Measurements from ENCODE around the gene CHCHD6.
A peak's percentile ranks its signal among the peaks of the same experiment; 100 is the strongest.

Gene CHCHD6

DNA sequence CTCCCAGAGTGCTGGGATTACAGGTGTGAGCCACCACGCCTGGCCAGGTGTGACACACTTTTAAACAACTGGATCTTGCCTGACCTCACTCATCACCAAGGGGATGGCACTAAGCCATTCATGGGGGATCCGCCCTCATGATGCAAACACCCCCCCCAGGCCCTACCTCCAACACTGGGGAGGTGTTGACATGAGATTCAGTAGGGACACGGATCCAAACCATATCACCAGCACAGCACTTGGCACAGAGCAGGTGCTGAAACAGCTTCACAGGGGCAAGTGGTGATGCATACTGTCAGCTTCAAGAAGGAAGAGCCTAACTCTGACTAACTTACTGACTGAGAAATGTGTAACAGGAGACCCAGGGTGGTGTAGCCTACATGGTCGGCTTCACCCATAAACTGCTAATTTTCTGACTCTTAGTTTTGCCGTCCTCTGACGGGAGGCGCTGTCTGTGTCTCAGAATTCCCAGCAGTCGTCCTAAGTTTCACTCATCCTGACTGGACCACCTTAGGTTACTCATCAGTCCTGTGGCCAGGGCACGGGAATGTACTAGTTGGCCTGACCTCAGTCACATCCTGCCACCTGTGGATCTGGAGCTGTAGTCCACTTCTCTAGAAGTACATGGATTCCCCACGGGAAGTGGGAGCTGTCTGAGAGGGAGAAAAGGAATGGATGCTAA is 197.0 kb downstream of the CHCHD6 start:
- no peak for DNase-seq

DNA sequence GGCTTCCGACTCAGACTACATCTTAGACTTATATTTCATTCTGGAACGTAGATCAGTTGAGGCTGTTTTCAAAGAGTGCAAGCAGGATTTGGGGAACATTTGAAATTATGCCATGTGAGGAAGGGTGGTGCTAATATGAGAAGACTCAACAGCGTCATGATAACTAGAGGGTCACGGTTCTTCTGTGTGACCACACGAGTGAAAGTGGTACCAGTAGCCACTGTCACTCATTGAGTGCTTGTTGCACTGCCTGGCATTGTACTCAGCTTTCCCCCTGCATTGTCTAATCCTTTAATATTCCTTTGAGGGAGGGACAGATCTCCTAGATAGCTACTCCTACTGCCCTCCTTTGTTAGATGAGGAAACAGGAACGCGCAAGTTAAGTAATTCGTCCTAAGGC is 197.6 kb downstream of the CHCHD6 start:
- DNase-seq: no peak

DNA sequence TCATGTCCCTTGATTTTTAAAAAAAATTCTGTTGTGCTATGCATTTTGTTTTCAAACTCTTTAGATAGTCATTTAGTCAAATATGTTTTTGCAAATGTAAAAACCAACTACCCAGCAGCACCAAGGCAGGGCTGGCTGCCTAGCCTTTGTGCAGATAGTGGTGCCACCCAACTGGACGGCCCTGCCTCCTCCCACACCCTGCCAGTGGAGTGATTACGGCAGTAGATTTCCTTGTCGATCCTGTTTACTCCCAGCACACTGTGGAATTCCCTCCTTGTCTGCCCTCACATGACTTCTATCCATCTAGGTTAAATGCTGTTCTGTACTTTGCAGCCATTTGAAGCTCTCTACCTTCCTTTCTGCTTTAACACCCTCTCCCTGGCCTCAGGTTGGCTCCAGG is 199.5 kb downstream of the CHCHD6 start:
- no peak for DNase-seq

DNA sequence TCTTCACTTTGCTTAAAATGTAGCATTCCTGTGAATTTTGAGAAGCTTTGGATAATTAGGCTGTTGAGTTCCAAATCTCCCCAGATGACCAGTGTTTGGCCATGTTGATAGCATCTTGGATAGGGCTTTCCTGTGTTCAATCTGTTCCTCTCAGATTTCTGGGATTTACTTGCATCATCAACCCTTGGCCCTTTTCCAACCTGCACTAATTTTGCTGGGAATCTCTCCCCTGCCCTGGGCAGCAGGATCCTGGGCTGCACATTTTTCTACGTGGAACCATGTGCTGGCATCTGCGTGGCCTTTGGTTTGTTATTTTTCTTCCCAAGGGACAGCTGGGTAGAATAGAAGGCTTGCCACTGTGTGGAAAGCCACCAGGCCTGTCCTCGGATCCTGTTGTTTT is 203.5 kb downstream of the CHCHD6 start:
- DNase-seq: no peak

DNA sequence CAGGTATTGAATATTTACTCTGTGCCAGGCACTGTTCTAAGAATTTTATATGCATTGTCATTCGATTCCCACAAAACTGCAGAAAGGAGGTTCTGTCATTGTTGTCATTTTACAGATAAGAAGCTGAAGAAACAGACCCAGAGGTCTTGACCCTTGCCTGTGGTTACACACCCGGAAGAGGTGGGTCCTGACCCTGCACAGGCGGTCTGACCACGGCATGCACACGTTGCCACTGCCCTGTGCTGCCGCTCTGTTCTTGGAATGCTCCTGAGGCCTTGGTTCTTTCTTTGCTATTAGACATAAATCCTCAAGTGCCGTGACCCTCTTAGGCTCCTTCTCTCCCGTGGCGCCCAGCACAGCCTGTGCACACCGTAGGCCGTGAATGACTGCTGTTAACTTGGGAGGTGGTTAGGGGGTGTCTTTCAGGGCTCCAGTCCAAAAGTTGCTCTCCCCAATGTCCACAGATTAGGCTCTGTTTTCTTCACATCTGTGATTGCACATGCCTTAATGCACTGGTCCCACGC is 204.8 kb downstream of the CHCHD6 start:
- no peak for DNase-seq

DNA sequence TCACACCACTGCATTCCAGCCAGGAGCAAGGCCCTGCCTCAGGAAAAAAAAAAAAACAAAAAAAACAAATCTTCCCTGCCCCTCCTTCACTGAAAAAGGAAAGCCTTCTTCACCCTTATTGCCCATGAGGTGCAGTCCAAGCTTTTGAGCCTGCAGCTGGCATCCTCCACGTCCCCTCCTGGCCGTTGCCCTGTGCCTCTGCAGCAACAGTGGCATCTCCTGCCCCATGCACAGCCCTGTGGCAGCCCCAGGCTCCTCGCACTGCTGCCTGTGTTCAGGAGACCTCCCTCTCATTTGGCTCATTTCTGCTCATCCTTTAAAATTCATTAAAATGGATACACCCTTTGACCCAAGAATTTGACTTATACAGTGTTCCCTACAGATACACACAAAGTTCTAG is 206.2 kb downstream of the CHCHD6 start:
- DNase-seq: no peak

DNA sequence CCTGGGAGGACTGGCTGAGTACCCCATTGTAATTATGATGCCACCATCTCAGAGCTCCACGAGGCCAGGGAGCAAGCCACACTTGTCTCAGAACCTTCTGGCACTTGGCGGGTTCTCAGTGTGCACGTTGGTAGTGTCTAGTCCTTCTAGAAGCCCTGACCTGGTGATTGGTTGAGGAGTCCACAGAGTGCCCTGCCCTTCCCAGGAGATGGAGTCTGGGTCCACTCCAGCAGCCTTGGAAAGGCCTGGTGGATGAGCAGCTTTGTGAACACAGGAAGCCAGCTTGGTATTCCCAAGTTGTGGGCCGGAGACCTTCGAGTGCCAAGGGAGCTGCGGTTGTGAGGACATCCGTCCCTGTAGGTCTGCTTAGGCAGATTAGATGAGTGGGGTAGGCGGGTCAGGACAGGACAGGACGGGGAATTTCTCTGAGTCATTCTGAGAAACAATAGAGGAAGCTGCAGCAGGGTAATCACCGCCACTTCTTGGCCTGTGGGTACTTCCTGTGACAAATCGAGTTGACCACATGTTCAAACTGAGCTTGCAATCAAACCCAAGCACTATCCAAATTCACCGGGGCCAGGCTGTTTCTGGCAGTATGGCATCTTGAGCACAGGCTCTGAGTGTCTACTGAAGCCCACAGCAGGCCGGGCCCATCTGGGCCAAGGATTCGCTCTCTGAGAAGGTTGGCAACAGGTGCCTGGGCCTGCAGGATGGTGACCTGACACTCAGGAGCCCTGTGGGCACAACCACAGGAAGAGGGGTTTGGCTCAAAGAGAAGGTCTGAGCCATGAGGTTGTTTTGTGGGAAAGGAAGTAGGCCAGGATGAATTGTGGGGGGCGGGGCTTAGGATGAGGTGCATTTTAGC is 207.4 kb downstream of the CHCHD6 start:
- DNase-seq: peak; percentile 79

DNA sequence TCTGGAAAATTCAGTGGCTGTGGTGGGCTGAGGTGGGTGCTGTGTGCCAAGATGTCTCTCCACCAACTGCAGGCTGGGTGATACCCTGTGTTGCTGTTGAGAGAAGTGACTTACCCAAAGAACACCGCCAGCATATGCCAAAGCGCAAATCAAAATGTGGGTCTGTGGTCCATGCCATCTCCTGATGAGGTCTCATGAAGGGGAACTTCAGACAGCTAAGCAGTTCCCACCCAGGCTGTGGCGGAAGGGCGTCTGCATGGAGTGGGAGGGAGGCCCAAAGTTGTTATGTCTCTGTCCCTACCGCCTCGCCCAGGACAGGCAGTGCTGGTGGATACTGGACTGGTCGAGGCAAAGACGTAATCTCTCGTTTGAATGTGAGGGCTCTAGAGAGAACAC is 208.0 kb downstream of the CHCHD6 start:
- no peak for DNase-seq

DNA sequence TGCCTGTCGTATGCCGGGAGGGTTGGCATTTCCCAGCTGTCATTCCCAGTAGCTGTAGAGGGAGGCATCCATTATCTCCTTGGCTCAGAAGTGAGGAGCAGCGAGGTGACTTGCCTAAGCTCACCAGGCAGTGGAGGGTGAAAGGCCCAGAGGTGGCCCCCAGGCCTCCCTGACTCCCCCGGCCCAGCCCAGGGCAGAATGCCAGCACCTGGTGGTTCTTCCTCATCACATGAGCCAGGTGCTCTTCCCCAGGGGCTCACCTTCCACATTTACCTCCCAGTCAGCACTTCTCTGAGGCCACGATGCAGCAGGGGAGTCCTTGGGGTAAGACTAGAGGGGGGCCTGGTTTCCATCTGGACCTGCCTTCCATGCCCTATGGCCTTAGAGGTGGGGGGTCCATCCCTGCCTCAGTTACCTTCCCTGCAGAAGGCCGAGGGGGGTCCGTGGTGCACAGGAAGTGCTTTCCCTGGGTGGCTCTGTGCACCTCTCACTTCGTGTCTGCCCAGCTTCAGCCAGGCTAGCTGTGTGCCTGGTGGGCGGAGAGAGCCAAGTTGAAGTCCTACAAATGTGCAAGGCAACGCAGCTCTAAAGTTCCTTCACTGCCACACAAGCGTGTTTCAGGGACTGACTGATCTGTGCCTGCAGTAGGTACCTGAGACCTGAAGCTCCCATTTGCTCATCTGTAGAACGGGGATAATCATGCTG is 208.6 kb downstream of the CHCHD6 start:
- DNase-seq: no peak

DNA sequence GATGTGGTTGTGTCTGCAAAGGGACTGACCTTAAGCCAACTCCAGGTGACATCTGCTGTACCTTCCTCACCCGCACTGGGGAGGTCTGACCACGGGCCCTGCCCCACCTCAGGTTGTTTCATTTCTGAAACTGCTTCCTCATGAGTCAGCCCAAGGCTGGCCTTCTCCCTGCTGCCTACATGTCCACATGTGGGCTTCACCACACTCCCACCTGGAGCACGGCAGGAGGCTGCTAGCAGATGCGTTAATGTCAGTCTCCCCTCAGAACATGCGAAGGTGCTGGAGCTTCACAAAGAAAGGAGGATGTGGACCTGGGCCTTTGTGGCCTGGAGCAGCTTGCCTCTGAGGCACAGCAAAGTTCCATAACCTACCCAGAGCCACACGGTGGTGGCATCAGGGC is 209.5 kb downstream of the CHCHD6 start:
- no peak for DNase-seq

DNA sequence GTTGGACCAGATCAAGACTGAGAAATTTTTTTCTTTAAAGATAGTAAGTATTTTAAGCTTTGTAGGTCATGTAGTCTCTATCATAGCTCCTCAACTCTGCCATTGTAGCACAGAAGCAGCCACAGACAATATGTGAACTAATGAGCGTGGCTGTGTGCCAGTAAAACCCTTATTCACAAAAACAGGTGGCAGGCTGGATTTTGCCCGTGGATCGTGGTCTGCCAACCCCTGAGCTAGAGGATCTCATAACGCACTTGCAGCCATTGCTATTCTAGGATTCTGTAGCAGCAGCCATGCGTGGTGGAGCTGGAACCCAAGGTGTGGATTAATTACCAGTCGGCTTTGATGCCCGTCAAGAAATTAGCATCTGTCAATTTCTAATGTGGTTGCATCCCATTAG is 210.2 kb downstream of the CHCHD6 start:
- DNase-seq: no peak

DNA sequence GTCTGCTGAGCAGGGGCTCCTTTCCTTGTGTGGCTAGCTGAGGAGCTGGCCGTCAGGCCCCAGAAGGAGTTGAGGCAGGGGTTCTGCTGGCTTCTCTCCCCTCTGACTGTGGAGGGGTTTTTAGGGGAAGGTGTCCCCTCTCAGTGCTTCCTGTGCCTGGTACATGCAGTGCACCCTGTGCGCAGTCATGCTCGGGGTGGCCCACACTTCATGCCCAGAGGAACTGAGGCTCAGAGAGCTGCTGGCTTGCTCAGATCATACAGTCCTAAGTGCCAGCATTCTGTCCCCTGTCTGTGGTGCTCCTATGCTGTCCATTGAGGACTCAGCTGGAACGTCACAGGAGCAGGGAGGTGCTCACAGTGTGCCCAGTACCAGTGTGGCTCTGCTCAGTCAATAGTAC is 211.0 kb downstream of the CHCHD6 start:
- DNase-seq: no peak

DNA sequence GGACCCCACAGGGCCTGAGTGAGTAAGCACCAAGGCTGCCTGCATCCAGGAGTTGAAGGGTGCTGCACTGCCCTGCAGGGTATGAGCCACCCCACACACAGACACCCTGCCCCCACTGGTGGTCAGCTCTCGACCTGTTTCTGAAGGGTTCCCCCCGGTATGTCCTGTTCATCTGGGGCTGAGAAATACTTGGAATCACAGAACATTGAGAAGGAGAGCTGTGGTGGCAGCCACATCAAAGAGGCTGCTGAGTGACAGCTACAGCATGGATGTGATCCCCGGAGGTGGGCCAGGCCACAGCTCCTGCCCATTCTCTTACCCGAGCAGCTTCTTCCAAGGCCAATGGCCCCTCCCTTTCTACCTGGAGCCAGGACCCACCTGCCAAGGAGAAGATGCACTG is 212.5 kb downstream of the CHCHD6 start:
- DNase-seq: no peak

DNA sequence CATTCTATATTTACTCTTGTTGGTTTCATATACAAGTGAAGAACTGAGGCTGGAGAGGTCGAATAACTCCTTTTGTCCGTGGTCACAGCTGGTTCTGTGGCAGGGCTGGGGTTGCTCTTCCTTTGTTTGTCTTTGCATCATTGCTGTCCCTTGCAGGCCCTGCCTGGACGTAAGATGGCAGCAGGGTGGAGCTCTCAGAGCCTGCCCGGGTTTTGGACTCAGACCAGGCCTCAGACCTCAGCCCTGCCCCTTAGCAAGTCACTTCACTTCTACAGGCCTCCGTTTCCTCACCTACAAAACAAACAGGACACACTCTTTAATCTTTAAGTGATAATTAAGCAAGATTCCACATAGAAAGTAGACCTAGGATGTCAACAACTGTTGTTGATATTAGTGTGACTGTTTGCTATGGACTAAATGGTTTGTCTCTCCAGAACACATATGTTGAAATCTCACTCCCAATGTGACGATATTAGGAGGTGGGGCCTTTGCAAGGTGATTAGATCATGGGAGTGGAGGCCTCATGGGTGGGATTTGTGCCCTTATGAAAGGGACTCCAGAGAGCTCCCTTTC is 213.3 kb downstream of the CHCHD6 start:
- DNase-seq: no peak

DNA sequence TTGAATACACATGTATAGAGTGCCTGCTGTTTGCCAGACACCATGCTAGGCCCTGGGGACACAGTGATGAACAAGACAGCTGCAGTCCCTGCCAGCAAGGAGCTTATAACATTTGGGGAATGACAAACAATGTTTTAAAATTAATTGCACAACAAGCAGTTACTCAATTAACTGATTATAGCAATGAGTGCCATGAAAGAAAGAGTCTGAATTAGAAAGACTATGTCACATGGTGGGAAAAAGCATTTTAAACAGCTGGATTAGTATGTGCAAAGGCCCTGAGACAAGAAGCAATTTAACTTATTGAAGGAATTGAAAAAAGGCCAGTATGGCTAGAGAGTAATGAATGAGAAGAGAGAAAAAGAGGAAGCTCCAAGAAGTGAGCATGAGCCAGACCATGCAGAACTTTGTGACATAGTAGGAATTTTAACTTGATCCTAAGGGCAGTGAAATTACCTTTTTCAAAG is 214.3 kb downstream of the CHCHD6 start:
- DNase-seq: no peak

DNA sequence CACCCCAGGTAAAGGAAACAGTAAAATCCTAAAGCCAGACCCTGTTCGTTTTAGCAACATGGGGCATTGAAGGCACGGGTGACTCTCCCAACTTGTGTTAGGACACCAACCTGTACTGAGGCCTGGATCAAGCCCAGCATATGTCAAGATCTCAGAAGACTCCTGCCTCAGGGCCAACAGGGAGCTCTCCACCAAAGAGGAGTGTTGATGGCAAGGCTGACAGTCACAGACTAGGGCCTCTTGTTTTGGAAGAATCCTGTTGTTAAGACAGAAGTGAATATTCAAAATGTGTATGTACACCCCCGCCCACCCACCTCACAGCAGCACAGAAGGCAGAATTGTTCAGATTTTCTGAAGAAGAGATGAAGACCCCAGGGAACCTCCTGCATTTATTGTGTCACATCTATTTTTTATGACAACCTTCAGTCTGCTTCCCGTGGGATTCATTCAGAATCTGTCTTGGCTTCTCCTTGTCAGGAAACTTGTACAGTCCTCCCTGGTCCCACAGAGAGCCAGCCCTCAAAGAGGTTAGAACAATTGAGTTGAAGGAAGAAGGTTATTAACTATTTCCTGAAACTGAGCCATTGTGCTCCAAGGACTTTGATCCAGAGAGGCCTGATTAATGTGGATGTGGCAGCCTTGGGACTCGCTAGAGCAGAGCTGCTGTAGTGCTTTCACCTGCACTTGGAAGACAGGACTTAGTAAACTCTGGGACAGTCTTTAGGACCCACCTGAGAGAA is 217.2 kb downstream of the CHCHD6 start:
- no peak for DNase-seq

DNA sequence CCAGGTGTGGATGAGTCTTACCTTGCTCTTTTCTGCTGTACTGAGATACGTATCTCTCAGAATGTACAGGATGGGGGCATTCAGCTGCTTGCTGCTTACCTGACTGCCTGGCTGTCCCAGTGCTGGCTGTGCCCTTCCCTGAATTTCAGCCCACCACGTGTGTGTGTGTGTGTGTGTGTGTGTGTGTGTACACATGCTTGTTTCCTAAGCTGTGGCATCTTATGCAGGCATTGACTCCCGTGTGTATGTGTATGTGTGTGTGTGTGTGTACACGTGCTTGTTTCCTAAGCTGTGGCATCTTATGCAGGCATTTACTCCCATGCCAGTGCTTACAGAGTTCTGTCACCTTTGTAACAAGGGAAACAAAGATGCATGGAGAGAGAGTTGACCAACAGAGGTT is 218.4 kb downstream of the CHCHD6 start:
- no peak for DNase-seq

DNA sequence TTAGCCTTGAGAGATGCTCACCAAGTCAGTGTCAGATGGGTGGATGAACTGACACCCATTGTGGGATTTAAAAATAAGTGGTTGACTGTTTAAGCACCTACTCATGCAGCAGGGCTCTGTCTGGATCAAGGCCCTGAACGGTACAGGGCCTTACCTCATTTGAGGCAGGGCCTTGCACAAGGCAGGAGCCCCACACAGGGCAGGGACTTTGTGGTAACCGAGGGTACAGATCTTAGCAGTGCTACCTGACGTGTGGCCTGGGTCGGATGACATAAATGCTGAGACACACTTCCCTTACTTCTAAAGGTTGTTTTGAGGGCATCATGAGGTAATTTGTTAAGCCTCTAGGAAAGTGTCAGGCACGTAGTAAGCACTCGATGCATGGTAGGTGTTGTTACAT is 219.4 kb downstream of the CHCHD6 start:
- DNase-seq: no peak

DNA sequence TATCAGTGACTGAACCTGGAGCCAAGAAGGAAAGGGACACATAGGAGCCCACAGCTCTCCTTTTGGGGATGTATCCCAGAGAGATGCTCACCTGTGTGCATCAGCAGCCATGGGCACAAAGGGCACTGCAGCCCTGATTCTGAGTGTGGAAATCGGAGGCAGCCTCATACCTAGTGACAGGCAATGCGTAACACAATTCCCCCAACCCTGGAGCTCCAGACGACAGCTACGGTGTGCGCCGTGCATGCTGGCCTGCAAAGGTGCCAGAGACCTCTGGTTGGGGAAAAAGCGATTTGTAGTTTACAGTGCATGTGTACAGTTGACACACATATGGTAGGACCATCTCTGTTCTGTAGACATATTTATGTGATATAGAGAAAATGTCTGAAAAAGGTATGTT is 219.9 kb downstream of the CHCHD6 start:
- DNase-seq: no peak

DNA sequence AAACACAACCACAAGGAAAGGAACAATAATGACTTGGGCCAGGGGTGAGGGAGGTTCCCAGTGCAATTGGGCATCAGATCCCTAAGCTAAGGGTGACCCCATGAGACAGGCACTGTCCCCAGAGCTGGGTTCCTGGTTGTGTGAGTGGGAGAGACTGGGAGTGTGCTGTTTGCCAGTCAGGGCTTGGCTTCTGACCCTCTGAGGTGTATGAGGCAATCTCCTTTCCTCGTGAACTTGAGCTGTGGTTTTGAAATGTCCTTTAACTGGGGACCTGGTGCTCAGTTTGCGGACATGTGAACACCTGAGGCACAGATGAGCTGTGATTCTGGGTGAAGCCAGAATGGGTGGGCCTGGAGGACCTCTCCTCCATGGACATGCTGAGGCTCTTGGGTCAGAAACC is 220.4 kb downstream of the CHCHD6 start:
- no peak for DNase-seq

DNA sequence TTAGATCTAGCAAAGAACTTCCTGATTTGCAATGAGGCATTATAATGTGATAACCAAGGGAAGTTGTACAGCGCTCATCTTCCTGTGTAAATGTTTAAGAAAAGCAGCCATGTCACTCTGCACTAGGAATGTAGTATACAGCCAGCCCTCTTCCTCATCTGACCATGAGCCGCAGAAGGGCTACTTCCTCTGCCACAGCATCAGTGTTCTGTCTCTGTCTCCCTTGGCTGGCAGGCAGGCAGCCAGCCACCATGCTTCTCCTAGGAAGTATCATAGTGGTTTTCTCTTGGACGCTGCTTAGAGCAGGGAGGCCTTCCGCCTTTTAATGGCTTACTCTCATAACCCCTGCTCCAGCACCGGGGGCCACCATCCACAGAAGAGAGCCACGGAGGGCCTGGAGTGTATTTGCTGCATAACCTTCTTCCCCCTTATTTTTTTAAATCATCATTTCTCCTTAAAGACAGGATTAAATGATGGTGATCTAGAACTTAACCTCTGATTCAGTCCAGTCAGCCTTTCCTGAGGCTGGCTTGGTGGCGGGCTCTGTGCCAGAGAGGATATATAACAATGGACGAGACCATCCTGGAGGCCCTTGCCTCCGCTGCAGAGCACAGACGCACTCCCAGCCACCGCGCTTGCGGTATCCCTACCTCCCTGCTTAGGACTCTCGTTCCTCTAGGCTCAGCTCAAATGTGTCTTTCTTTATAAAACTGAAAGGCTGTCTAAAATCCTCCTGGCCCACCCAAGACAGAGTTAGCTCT is 221.6 kb downstream of the CHCHD6 start:
- DNase-seq: no peak

Measured in T1000 (cell line).